IPS-18a (cell line): Measurements from ENCODE around the gene MYBPC3.

Experiments used
- H3K27ac ChIP-seq: one replicate; pipeline ENCODE4 v1.5.1; 2013; ENCODE audit warnings: low read length
- H3K27me3 ChIP-seq: one replicate; pipeline ENCODE4 v1.6.1; 2013; ENCODE audit warnings: mild to moderate bottlenecking, low read length; ENCODE audit not compliant: control insufficient read depth, insufficient read depth
- H3K36me3 ChIP-seq: one replicate; pipeline ENCODE4 v1.6.1; 2013; ENCODE audit warnings: low read depth, low read length; ENCODE audit not compliant: control insufficient read depth
- H3K4me1 ChIP-seq: one replicate; pipeline ENCODE4 v1.6.1; 2013; ENCODE audit warnings: low read depth, low read length; ENCODE audit not compliant: control insufficient read depth
- H3K4me3 ChIP-seq: one replicate; pipeline ENCODE4 v1.5.1; 2013; ENCODE audit warnings: low read length
- H3K9ac ChIP-seq: one replicate; pipeline ENCODE4 v1.6.1; 2013; ENCODE audit warnings: mild to moderate bottlenecking, low read length, moderate library complexity
- H3K9me3 ChIP-seq: one replicate; pipeline ENCODE4 v1.6.1; 2013; ENCODE audit warnings: low read depth, low read length; ENCODE audit not compliant: control insufficient read depth

The MYBPC3 gene

GRCh38 chr11:47332791-47333525 is 19.5 kb downstream of the MYBPC3 start:
- Histone ChIP-seq H3K27ac (no peak overlapping the region), H3K9ac (no peak overlapping the region), H3K9me3 (no peaks in the 10 kb centered on the region), H3K4me3 (no peak overlapping the region), H3K4me1 (no peaks in the 10 kb centered on the region), H3K36me3 (peaks cover 4% of the 10 kb centered on the region), H3K27me3 (no peaks in the 10 kb centered on the region)

DNA sequence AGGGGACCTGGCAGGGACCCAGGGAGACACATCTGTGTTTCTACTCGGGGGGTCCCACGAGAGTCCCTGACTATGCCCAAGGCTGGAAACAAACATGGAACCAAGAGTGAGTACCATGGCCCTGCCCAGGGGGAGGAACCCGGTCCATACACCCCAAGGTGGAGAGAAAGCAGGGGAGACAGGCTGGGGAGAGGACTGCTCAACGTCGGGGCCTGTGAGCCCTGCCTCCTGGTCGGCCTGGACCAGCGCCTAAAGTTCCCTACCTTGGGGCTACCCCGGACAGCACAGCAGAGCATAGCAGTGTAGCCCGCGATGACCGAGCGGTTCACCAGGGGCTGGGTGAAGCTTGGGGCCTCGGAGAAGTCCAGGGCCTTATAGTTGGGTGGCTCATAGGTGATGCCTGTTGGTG is 20.2 kb downstream of the MYBPC3 start:
- H3K9me3 ChIP-seq = no peaks in the 10 kb centered on the region
- no peaks in the 10 kb centered on the region for H3K27me3 ChIP-seq
- H3K4me3 ChIP-seq = no peak overlapping the region
- no peak overlapping the region for H3K9ac ChIP-seq
- H3K27ac ChIP-seq = no peak overlapping the region
- peaks cover 7% of the 10 kb centered on the region for H3K36me3 ChIP-seq
- H3K4me1 ChIP-seq = no peaks in the 10 kb centered on the region

- Histone ChIP-seq H3K9ac (no peak overlapping the region), H3K36me3 (peaks cover 7% of the 10 kb centered on the region), H3K4me3 (no peak overlapping the region), H3K9me3 (no peaks in the 10 kb centered on the region), H3K4me1 (no peaks in the 10 kb centered on the region), H3K27me3 (no peaks in the 10 kb centered on the region), H3K27ac (no peak overlapping the region)
Measured at GRCh38 chr11:47331454-47332302, 20.8 kb downstream of the MYBPC3 start.

GRCh38 chr11:47329987-47330931 is 22.2 kb downstream of the MYBPC3 start:
- Histone ChIP-seq H3K9ac (no peak overlapping the region), H3K27ac (no peak overlapping the region), H3K4me1 (no peaks in the 10 kb centered on the region), H3K9me3 (no peaks in the 10 kb centered on the region), H3K36me3 (peaks cover 13% of the 10 kb centered on the region), H3K4me3 (no peak overlapping the region), H3K27me3 (no peaks in the 10 kb centered on the region)

DNA sequence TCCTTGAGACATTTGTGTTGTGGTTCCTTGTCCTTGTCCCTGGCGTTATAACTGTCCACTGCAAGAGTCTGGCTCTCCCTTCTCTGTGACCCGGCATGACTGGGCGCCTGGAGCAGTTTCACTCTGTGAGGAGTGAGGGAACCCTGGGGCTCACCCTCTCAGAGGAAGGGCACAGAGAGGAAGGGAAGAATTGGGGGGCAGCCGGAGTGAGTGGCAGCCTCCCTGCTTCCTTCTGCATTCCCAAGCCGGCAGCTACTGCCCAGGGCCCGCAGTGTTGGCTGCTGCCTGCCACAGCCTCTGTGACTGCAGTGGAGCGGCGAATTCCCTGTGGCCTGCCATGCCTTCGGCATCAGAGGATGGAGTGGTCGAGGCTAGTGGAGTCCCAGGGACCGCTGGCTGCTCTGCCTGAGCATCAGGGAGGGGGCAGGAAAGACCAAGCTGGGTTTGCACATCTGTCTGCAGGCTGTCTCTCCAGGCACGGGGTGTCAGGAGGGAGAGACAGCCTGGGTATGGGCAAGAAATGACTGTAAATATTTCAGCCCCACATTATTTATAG is 23.0 kb downstream of the MYBPC3 start:
- peaks cover 13% of the 10 kb centered on the region for H3K36me3 ChIP-seq
- H3K27ac ChIP-seq = no peak overlapping the region
- H3K9me3 ChIP-seq = no peaks in the 10 kb centered on the region
- no peaks in the 10 kb centered on the region for H3K4me1 ChIP-seq
- no peak overlapping the region for H3K9ac ChIP-seq
- no peaks in the 10 kb centered on the region for H3K27me3 ChIP-seq
- H3K4me3 ChIP-seq = no peak overlapping the region

GRCh38 chr11:47328449-47329390 is 23.8 kb downstream of the MYBPC3 start:
- Histone ChIP-seq H3K36me3 (peaks cover 13% of the 10 kb centered on the region), H3K4me3 (no peak overlapping the region), H3K9me3 (no peaks in the 10 kb centered on the region), H3K27me3 (no peaks in the 10 kb centered on the region), H3K4me1 (no peaks in the 10 kb centered on the region), H3K9ac (no peak overlapping the region), H3K27ac (no peak overlapping the region)

- no peaks in the 10 kb centered on the region for H3K4me1 ChIP-seq
- H3K9ac ChIP-seq = no peak overlapping the region
Measured at GRCh38 chr11:47327949-47328348, 24.6 kb downstream of the MYBPC3 start.

DNA sequence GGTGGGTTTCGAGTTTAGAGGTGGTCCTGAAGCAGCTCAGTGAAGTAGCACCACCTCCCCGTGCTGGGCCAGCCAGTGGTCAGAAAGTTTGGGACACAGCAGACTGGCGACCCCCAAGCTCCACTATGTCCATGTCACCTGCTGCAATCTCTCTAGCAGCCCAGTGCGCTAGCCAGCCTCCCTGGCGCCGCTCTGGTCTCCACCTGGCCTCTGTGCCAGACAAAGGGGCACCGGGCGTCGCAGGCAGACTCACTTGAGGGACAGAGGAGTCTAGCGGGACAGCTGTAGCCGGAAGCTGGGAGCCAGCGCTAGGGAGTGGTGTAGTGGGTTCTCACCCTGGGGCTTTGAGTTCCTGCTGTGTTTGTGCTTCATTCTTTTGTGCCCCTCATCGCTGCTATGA is 25.5 kb downstream of the MYBPC3 start:
- Histone ChIP-seq H3K9ac (no peak overlapping the region), H3K27ac (no peak overlapping the region), H3K4me1 (no peaks in the 10 kb centered on the region), H3K4me3 (no peak overlapping the region), H3K9me3 (no peaks in the 10 kb centered on the region), H3K27me3 (no peaks in the 10 kb centered on the region), H3K36me3 (peaks cover 14% of the 10 kb centered on the region)

More at GRCh38 chr11:47327949-47328348, 24.6 kb downstream of the MYBPC3 start:
- Histone ChIP-seq H3K27me3 (no peaks in the 10 kb centered on the region), H3K9me3 (no peaks in the 10 kb centered on the region), H3K27ac (no peak overlapping the region), H3K4me3 (no peak overlapping the region), H3K36me3 (peaks cover 13% of the 10 kb centered on the region)

DNA sequence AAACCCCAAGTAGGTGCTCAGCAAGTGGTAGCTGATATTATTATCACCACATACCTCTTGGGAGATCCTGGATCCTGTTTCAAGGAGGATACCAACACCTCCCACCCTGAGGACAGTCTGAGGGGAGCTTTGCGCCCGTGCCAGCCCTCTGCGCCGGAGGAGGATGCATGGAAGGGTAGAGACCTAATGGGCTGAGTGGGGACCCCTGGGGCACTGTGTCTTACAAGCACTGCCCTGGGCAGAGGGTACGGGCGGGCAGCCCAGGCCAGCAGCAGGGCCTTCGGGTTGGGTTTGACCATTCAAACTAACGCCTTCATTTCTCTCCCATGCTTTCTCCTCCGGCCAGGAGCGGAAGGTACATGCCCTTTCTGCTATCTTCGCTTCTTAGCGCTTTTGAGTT is 26.3 kb downstream of the MYBPC3 start:
- Histone ChIP-seq H3K27ac (no peak overlapping the region), H3K4me1 (no peaks in the 10 kb centered on the region), H3K9ac (no peak overlapping the region), H3K4me3 (no peak overlapping the region), H3K9me3 (no peaks in the 10 kb centered on the region), H3K36me3 (peaks cover 22% of the 10 kb centered on the region), H3K27me3 (no peaks in the 10 kb centered on the region)

- Histone ChIP-seq H3K9ac (no peak overlapping the region), H3K4me1 (no peaks in the 10 kb centered on the region), H3K27me3 (no peaks in the 10 kb centered on the region), H3K4me3 (no peak overlapping the region), H3K36me3 (peaks cover 24% of the 10 kb centered on the region), H3K9me3 (no peaks in the 10 kb centered on the region), H3K27ac (no peak overlapping the region)
Measured at GRCh38 chr11:47325271-47326041, 27.0 kb downstream of the MYBPC3 start.
